Measurements from ENCODE around the gene CTNNA2.

CTNNA2 gene

GRCh38 chr2:80302314-80303005 lies 789.6 kb downstream of the CTNNA2 start:
- no peak for DNase-seq

GRCh38 chr2:80303006-80303908 lies 790.4 kb downstream of the CTNNA2 start:
- no peak for DNase-seq

GRCh38 chr2:80303909-80304837 lies 791.3 kb downstream of the CTNNA2 start, which contains the start of gene LRRTM1:
Gene LRRTM1 (minus strand): TSS chr2:80304752. CDS start chr2:80303819, 933 bp downstream.
- DNase-seq = no peak

- no peak for DNase-seq
These were observed 798.5 kb downstream of the CTNNA2 start for GRCh38 chr2:80311304-80311703.

DNA sequence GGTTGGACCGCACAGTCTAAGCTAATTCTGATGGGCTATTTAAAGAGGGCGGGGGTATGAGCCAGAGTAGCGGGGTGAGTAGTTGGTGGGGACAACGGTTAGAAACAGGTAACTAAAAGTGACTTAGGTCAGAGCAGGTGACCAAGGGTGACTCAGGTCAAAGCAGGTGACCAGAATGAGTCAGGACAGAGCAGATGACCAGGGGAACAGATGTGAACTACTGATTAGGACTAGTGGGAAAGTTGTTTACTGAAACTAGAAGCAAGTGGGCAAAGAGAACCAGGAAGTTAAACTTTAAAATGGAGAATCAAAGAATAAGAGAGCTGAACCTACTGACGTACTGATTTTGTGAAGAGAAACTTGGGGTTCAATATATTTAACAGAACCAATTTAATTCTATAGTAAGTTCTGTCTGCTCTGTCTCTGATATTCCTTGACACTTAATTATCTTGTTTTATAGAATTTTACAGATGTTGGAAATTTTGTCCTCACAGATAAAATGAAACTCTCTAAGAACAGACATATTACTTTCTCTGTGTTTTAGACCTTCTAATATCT lies 799.5 kb downstream of the CTNNA2 start:
- DNase-seq = no peak

GRCh38 chr2:80322311-80322920 lies 809.6 kb downstream of the CTNNA2 start:
- no peak for DNase-seq

- DNase-seq = no peak
These were observed 810.1 kb downstream of the CTNNA2 start for GRCh38 chr2:80322958-80323357.

DNA sequence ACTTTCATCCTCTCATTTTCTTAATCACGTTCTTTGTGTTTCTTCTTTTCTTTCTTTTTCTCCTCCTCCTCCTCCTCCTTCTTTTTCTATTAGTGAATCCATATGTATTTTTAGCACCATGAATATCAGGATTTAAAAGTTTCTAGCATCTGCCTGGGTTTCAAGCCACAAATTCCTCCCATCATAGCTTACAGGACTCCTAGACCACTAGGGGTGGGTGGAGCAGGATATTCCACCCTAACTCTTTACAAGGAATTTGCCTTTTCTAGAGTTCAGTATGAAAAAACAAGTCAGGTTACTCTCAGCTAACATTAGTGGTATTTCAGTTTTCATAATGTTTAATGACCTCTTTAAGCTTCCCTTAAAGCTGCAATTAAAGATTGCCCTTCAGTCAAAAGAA lies 810.8 kb downstream of the CTNNA2 start:
- no peak for DNase-seq

DNA sequence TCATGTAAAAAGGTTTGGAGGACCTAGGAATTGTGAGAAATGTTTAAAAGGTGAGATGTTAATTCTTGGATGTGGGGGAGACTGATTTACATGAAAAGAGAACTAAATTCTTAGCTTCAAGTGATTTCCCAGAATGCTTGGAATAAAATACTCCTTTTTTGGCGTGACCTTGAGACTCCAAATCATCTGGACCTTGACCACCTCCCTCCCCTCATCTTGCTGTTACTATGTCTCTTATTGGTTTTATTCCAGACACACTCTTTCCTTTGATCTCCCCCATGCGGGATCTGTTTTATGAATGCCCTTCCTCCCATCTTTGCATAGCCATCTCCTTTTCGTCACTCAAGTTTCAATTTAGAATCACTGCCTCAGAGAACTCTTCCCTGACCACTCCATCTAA lies 811.7 kb downstream of the CTNNA2 start:
- no peak for DNase-seq

DNA sequence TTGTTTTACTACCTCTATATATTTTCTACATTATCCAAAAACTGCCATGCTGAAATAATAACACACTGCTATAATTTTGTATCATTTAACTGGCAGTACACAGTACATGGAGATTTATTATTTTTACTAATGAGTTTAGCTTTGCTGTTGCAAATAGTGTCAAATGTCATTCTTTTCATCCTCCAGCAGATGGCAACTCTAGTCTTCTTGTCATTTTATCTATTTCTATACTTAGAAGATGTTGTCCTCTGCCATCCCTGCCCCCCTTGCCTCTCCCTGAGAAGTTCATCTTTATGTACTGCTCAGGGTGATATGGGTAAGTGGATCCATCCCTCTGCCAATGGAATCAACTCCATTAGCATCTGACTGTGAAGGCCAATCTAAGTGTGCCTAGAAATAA lies 813.4 kb downstream of the CTNNA2 start:
- DNase-seq = no peak

- no peak for DNase-seq
These were observed 814.0 kb downstream of the CTNNA2 start for GRCh38 chr2:80326861-80327260.

- DNase-seq = no peak
These were observed 815.3 kb downstream of the CTNNA2 start for GRCh38 chr2:80328159-80328571.

- no peak for DNase-seq
These were observed 816.6 kb downstream of the CTNNA2 start for GRCh38 chr2:80329491-80329890.

DNA sequence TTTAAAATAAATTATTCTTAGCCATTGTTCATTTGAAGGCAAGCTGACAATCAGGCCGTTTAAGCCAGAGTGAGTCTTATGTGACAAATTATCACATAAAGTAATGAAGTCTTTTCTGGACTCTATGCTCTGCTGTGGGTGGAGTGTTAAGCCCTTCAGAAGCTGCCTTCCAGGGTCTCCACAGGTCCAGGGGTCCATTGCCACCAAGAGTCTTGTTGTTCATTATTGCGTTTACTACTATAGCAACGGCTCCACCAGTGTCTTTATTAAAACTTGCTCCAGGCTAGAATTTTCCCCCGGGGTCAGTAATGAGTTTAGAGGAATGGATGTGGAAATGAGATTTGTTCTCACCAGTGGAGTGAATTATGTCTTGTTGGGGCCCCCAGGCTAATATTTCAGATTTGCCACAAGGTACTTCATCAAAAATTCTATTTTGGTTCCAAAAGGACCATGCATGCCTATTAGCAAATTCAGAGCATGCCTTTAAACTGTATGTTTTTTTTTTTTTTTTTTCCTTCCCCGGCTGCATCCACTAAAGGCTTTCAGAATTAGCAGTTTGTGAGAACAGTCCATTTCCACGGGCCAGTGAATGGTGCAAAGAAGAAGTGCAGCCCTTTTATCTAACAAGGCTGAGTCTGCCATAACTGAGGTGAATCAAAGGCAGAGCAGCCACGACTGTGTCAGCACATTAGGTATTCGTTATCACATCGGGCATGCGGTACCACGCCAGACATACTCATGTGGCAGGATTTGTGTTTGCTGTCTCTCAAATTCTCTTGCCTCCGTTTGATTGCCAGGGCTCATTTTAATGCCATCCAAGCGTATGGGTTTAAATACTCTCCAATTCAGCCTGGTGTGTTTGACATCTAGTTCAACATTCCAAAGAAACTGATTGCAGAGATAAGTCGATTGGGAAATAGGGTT lies 817.9 kb downstream of the CTNNA2 start:
- DNase-seq = no peak

- no peak for DNase-seq
These were observed 821.0 kb downstream of the CTNNA2 start for GRCh38 chr2:80333886-80334285.

GRCh38 chr2:80335411-80335810 lies 822.6 kb downstream of the CTNNA2 start:
- no peak for DNase-seq

DNA sequence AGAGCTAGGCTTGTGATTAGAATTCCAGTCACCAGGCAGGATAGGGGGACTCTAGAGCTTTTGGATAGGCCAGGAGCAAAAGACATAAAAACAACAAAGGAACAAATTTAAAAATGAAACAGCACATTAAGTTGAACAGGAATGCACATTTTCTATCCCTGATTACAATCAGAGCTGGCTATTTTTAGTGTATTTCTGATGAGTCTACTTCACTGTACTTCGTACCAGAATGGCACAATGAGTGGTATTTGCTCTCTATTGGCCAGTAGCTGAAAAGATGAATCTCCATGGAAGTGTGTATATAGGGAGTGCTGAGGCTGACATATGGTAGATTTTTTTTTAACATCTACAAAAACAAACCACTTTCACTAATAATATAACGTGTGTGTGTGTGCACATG lies 825.9 kb downstream of the CTNNA2 start:
- DNase-seq = no peak

DNA sequence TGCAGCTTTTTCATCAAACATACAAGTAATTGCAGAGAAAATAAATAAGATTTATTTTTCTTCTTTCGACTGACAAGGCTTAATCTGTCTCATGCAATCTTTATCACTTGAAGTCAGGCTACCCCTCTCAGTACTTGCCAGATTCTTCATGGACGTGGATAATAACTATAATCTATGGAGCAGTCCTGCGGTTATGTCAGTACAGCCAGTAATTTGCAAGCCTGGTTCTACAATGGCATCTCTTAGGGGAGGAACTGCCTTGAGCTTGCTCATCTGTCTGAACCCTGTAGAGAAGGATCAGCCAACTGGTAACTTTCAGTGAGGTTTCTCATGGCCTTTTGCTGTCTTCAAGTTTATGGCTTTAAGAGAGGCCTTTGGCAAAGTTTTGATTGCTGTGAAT lies 827.2 kb downstream of the CTNNA2 start:
- no peak for DNase-seq

DNA sequence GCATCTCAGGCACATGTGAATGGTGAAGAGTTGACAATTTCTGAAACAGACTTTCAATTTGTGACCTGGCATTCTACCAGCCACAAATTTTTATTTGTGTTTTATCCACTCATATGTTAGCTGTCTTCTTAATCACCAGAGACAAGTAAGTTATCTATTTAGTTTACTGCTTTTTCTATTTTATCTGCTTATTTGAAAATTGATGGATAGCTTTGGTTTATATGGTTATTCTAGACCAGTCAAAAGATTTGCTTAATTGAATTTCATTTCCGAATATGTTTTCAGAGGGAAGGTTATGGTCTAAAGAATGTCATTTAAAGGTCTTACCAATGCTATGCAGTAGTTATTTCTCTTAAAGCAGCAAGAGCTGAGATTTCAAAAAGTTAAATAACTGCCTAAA lies 835.2 kb downstream of the CTNNA2 start:
- DNase-seq = no peak

- no peak for DNase-seq
These were observed 836.1 kb downstream of the CTNNA2 start for GRCh38 chr2:80348953-80349352.

- no peak for DNase-seq
These were observed 838.4 kb downstream of the CTNNA2 start for GRCh38 chr2:80351231-80351630.

Data from NK-92 treated with Interleukin-12 subunit alpha and Interleukin-12 subunit beta, amount 100 ng/mL, for 24 hours (cell line).